NB4 (cell line): ENCODE results near the gene GUCY2D.

ENCODE experiments used
- DNase-seq: peaks from one replicate; pipeline ENCODE4 v3.0.0; 2010; ENCODE audit warnings: low read depth
- H3K4me3 ChIP-seq: one replicate; pipeline ENCODE4 v1.5.1; 2011; ENCODE audit warnings: mild to moderate bottlenecking, low read depth, low read length, moderate library complexity
- MYC ChIP-seq: IDR thresholded peaks from 2 replicates; pipeline ENCODE4 v1.6.1; 2011; ENCODE audit warnings: low read depth, low read length
- POLR2A ChIP-seq: IDR thresholded peaks from 2 replicates; pipeline ENCODE4 v1.6.1; 2011; ENCODE audit warnings: mild to moderate bottlenecking; ENCODE audit not compliant: insufficient read length; ENCODE audit errors: extremely low read depth
- TF ChIP-seq, protein P1 (sequence below): IDR thresholded peaks from 2 replicates; pipeline ENCODE4 v1.6.1; 2011; ENCODE audit warnings: low read depth, low read length
- TF ChIP-seq, protein P2 (sequence below): IDR thresholded peaks from one replicate; pipeline ENCODE4 v1.5.1; 2012; ENCODE audit warnings: low read depth, low read length

The GUCY2D gene

DNA sequence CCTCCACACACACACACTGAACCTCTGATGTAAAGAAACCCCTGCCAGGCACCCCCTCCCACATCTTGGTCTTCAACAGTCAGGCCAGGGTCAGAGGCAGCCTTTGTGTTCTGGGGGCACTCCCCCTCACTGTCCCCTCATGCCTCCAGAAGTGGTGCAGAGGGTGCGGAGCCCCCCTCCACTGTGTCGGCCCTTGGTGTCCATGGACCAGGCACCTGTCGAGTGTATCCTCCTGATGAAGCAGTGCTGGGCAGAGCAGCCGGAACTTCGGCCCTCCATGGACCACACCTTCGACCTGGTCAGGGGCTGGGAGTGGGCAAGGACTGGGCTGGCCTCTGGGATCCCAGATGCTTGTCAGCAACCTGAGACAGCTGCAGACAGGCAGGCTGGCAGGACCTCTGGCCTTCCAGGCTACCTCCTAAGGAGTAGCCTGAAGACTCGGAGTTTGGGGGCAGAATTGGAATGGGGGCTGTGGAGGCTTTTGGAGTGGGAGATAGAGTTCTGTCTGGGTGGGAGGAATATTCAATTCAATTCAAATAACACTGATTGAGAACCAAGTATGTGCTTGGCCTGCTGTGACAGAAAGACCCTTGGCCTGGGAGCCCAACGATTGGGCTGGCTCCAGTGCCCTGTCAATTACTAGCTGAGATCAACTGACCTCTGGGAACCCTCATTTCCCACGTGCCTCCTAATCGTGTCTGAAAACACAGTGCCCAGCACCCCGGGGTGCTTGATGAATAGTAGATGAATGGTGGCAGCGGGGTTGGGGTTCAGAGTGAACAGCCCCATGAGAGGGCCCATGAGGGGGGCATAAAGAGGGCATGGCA, 11.5 kb downstream of the GUCY2D start:
- TF ChIP-seq POLR2A (no peak), MYC (no peak)
- TF ChIP-seq, protein P1, sequence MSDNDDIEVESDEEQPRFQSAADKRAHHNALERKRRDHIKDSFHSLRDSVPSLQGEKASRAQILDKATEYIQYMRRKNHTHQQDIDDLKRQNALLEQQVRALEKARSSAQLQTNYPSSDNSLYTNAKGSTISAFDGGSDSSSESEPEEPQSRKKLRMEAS: no peak
- TF ChIP-seq, protein P2, sequence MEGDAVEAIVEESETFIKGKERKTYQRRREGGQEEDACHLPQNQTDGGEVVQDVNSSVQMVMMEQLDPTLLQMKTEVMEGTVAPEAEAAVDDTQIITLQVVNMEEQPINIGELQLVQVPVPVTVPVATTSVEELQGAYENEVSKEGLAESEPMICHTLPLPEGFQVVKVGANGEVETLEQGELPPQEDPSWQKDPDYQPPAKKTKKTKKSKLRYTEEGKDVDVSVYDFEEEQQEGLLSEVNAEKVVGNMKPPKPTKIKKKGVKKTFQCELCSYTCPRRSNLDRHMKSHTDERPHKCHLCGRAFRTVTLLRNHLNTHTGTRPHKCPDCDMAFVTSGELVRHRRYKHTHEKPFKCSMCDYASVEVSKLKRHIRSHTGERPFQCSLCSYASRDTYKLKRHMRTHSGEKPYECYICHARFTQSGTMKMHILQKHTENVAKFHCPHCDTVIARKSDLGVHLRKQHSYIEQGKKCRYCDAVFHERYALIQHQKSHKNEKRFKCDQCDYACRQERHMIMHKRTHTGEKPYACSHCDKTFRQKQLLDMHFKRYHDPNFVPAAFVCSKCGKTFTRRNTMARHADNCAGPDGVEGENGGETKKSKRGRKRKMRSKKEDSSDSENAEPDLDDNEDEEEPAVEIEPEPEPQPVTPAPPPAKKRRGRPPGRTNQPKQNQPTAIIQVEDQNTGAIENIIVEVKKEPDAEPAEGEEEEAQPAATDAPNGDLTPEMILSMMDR: no peak
- no peak overlapping the region for H3K4me3 ChIP-seq
- no peak for DNase-seq

DNA sequence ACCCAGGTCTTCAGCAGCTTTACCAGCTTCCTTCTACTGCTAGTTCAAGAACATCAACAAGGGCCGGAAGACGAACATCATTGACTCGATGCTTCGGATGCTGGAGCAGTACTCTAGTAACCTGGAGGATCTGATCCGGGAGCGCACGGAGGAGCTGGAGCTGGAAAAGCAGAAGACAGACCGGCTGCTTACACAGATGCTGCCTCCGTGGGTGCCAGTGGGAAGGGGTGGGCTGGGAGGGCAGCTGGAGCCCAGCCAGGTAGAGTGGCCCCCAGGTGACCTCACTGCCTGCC, 12.1 kb downstream of the GUCY2D start:
- DNase-seq: no peak
- TF ChIP-seq, protein P2: no peak
- TF ChIP-seq POLR2A (no peak), MYC (no peak)
- TF ChIP-seq, protein P1: no peak
- no peak overlapping the region for H3K4me3 ChIP-seq

DNA sequence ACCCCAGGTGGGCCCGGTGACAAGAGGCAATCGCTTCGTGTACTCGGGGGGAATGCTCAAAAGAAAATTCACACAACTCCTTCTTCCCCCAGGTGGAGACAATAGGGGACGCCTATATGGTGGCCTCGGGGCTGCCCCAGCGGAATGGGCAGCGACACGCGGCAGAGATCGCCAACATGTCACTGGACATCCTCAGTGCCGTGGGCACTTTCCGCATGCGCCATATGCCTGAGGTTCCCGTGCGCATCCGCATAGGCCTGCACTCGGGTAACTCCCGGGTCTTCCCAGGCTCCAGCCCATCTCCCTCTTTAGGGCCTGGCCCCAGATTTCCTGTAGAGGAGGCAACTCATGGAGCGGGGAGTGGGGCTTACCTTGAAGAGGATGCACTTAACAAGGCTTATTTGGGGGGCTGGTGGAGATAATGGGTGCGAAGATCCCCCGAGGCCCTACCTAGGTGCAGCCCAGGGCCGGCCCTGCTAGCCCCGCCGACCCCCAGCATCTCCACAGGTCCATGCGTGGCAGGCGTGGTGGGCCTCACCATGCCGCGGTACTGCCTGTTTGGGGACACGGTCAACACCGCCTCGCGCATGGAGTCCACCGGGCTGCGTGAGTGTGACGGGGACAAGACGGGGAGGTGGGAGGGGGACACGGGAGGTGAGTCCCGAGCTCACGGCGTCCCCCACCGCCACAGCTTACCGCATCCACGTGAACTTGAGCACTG, 13.0 kb downstream of the GUCY2D start:
- DNase-seq: no peak
- TF ChIP-seq, protein P1: no peak
- TF ChIP-seq POLR2A: no peak
- TF ChIP-seq, protein P2: no peak
- no peak for TF ChIP-seq MYC
- H3K4me3 ChIP-seq: no peak overlapping the region

DNA sequence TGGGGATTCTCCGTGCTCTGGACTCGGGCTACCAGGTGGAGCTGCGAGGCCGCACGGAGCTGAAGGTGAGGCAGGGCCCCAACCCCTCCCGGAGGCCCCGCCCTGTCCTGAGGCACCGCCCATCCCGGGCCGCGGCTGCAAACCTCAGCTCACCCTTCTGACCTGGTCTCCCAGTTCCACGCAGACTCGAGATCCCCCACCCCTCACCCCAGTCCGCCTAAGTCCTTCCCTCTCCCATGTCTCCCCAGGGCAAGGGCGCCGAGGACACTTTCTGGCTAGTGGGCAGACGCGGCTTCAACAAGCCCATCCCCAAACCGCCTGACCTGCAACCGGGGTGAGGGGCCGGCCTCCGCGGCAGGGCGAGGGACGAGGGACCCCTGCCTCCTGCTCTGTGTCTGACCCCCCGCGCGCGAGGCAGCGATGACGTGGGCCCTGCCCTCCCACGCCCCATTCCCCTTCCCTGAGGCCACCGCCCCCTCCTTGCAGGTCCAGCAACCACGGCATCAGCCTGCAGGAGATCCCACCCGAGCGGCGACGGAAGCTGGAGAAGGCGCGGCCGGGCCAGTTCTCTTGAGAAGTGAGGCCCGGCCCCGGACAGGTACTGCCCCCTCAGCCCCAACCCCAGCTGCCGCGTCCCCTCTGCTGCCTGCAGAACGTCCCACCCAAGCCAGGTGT, 13.7 kb downstream of the GUCY2D start:
- TF ChIP-seq, protein P2: no peak
- H3K4me3 ChIP-seq: no peak overlapping the region
- no peak for DNase-seq

GRCh38 chr17:8016632-8017424, 14.4 kb downstream of the GUCY2D start:
- no peak overlapping the region for H3K4me3 ChIP-seq
- TF ChIP-seq, protein P1: peak; percentile 73
- TF ChIP-seq, protein P2: peak; percentile 70
- TF ChIP-seq POLR2A (no peak), MYC (0 out of 2 replicates have a peak, but pooled peaks have one; percentile 10)
- peak; percentile 76 for DNase-seq
